H9 (cell line): ENCODE results near the gene SCCPDH. TPM values are rescaled to one million over a fixed set of nuclear protein-coding genes. Genes with fewer than 3 reads are reported as not detected.

Source experiments
- DNase-seq: peaks from one replicate; pipeline ENCODE4 v3.0.0-alpha.2; 2017
- H2AFZ ChIP-seq: one replicate; pipeline ENCODE4 v1.6.1; 2013; ENCODE audit warnings: mild to moderate bottlenecking, low read length, control low read depth, moderate library complexity
- H2AK5ac ChIP-seq: 2 replicates; pipeline ENCODE4 v1.6.1; 2013; ENCODE audit warnings: low read length, control low read depth, mixed read lengths; ENCODE audit not compliant: insufficient read length
- H2BK120ac ChIP-seq: one replicate; pipeline ENCODE4 v1.6.1; 2013; ENCODE audit warnings: low read depth, mild to moderate bottlenecking, low read length, control low read depth, inconsistent platforms; ENCODE audit not compliant: poor library complexity, severe bottlenecking
- H2BK12ac ChIP-seq: 2 replicates; pipeline ENCODE4 v1.6.1; 2013; ENCODE audit warnings: low read length, control low read depth, mixed read lengths, low read depth; ENCODE audit not compliant: insufficient read length
- H2BK15ac ChIP-seq: 2 replicates; pipeline ENCODE4 v1.6.1; 2013; ENCODE audit warnings: low read depth, low read length, control low read depth
- H2BK20ac ChIP-seq: one replicate; pipeline ENCODE4 v1.6.1; 2013; ENCODE audit warnings: low read depth, mild to moderate bottlenecking, low read length, control low read depth, inconsistent platforms; ENCODE audit not compliant: poor library complexity, severe bottlenecking
- H2BK5ac ChIP-seq: 2 replicates; pipeline ENCODE4 v1.6.1; 2013; ENCODE audit warnings: low read length, control low read depth, mixed read lengths; ENCODE audit not compliant: insufficient read length
- H3K14ac ChIP-seq: 2 replicates; pipeline ENCODE4 v1.6.1; 2013; ENCODE audit warnings: low read length, control low read depth; ENCODE audit not compliant: insufficient read depth
- H3K18ac ChIP-seq: 2 replicates; pipeline ENCODE4 v1.6.1; 2013; ENCODE audit warnings: low read depth, mild to moderate bottlenecking, mixed read lengths, low read length, control low read depth; ENCODE audit not compliant: insufficient read length
- H3K23ac ChIP-seq: 2 replicates; pipeline ENCODE4 v1.6.1; 2013; ENCODE audit warnings: low read length, control low read depth, mixed read lengths, low read depth; ENCODE audit not compliant: insufficient read length
- H3K23me2 ChIP-seq: 2 replicates; pipeline ENCODE4 v1.6.1; 2013; ENCODE audit warnings: low read depth, mild to moderate bottlenecking, mixed read lengths, low read length, control low read depth; ENCODE audit not compliant: insufficient read length, poor library complexity, severe bottlenecking
- H3K27ac ChIP-seq: 2 replicates; pipeline ENCODE4 v1.5.1; 2013; ENCODE audit warnings: low read length, control low read depth, mixed read lengths, low read depth; ENCODE audit not compliant: insufficient read length
- H3K27me3 ChIP-seq: 2 replicates; pipeline ENCODE4 v1.6.1; 2013; ENCODE audit warnings: low read length, control low read depth, inconsistent platforms; ENCODE audit not compliant: insufficient read depth
- H3K4ac ChIP-seq: 2 replicates; pipeline ENCODE4 v1.6.1; 2013; ENCODE audit warnings: low read depth, mild to moderate bottlenecking, control low read depth, inconsistent platforms, low read length, moderate library complexity
- H3K4me1 ChIP-seq: 2 replicates; pipeline ENCODE4 v1.6.1; 2013; ENCODE audit warnings: low read length, control low read depth, inconsistent platforms; ENCODE audit not compliant: insufficient read depth
- H3K4me2 ChIP-seq: 2 replicates; pipeline ENCODE4 v1.6.1; 2013; ENCODE audit warnings: low read length, control low read depth, mixed read lengths; ENCODE audit not compliant: insufficient read length, insufficient read depth
- H3K56ac ChIP-seq: 2 replicates; pipeline ENCODE4 v1.6.1; 2013; ENCODE audit warnings: low read depth, mild to moderate bottlenecking, mixed read lengths, low read length, control low read depth; ENCODE audit not compliant: insufficient read length
- H3K79me1 ChIP-seq: 2 replicates; pipeline ENCODE4 v1.6.1; 2013; ENCODE audit warnings: low read depth, mild to moderate bottlenecking, moderate library complexity, low read length, control low read depth, inconsistent platforms; ENCODE audit not compliant: insufficient read depth, poor library complexity, severe bottlenecking
- H3K79me2 ChIP-seq: 2 replicates; pipeline ENCODE4 v1.6.1; 2013; ENCODE audit warnings: low read length, control low read depth, inconsistent platforms; ENCODE audit not compliant: insufficient read depth
- H3K9ac ChIP-seq: 2 replicates; pipeline ENCODE4 v1.6.1; 2013; ENCODE audit warnings: low read length, control low read depth, mixed read lengths; ENCODE audit not compliant: insufficient read length; ENCODE audit errors: extremely low read depth
- H3K9me3 ChIP-seq: one replicate; pipeline ENCODE4 v1.6.1; 2013; ENCODE audit warnings: low read depth, low read length, inconsistent platforms; ENCODE audit not compliant: control insufficient read depth
- H3T11ph ChIP-seq: one replicate; pipeline ENCODE4 v1.6.1; 2013; ENCODE audit warnings: mild to moderate bottlenecking, low read length, control low read depth, inconsistent platforms
- H4K20me1 ChIP-seq: one replicate; pipeline ENCODE4 v1.6.1; 2013; ENCODE audit not compliant: control insufficient read depth, insufficient read length, insufficient read depth
- H4K5ac ChIP-seq: 2 replicates; pipeline ENCODE4 v1.6.1; 2013; ENCODE audit warnings: low read depth, mild to moderate bottlenecking, mixed read lengths, low read length, control low read depth; ENCODE audit not compliant: insufficient read length
- H4K8ac ChIP-seq: replicated peaks from 2 replicates; pipeline ENCODE4 v1.6.1; 2013; ENCODE audit warnings: low read length, control low read depth, mixed read lengths, low read depth; ENCODE audit not compliant: insufficient read length
- H4K91ac ChIP-seq: 2 replicates; pipeline ENCODE4 v1.6.1; 2013; ENCODE audit warnings: low read depth, mild to moderate bottlenecking, moderate library complexity, mixed read lengths, low read length, control low read depth; ENCODE audit not compliant: insufficient read length
- H3K27ac Mint-ChIP-seq, 3 experiments: 2 replicates in 2 of 3; 3 replicates in 1 of 3; pipeline ENCODE4 v1.8.0; 2020 to 2021; ENCODE audit warnings: mixed read lengths in 3 of 3, mild to moderate bottlenecking in 1 of 3, moderate library complexity in 1 of 3
- H3K27me3 Mint-ChIP-seq: 2 replicates; pipeline ENCODE4 v1.8.0; 2021; ENCODE audit warnings: low read depth, mild to moderate bottlenecking, moderate library complexity, mixed read lengths
- H3K36me3 Mint-ChIP-seq, 3 experiments: 2 replicates in 2 of 3; 3 replicates in 1 of 3; pipeline ENCODE4 v1.8.0; 2020 to 2021; ENCODE audit warnings: low read depth in 3 of 3, mixed read lengths in 3 of 3; ENCODE audit not compliant: insufficient read depth in 1 of 3
- H3K4me1 Mint-ChIP-seq, 2 experiments: 2 replicates each; pipeline ENCODE4 v1.8.0; 2020; ENCODE audit warnings: mixed read lengths in 2 of 2
- H3K4me3 Mint-ChIP-seq, 2 experiments: 2 replicates in 1 of 2; 3 replicates in 1 of 2; pipeline ENCODE4 v1.8.0; 2020 to 2021; ENCODE audit warnings: mild to moderate bottlenecking in 2 of 2, mixed read lengths in 2 of 2, moderate library complexity in 1 of 2
- H3K9me3 Mint-ChIP-seq, 2 experiments: 2 replicates in 1 of 2; 3 replicates in 1 of 2; pipeline ENCODE4 v1.8.0; 2020; ENCODE audit warnings: mild to moderate bottlenecking in 2 of 2, mixed read lengths in 2 of 2, moderate library complexity in 1 of 2
- WGBS: extraction: QIAGEN DNeasy Blood & Tissue Kit; methylation state at CpG from one replicate; pipeline ENCODE4 v1.1.7; 2013; ENCODE audit warnings: missing lambda C conversion rate, low lambda C conversion rate, mixed read lengths; ENCODE audit not compliant: insufficient read length; ENCODE audit errors: extremely low coverage; 5-methylcytosine and 5-hydroxymethylcytosine counted together
- total RNA-seq: library from RNA; stranded (reverse); gene quantifications from 2 replicates; pipeline ENCODE4 v1.2.1, GENCODE V29; 2021
- TF ChIP-seq, protein P1 (sequence below): fragments of 200-600 bp; sonication (generic); conservative IDR thresholded peaks from 3 replicates; pipeline ENCODE4 v1.8.0; 2021; ENCODE audit warnings: antibody characterized with exemption, mild to moderate bottlenecking

The SCCPDH gene
- total RNA-seq, 1 experiment from 2014 or later = 20.7 TPM

DNA sequence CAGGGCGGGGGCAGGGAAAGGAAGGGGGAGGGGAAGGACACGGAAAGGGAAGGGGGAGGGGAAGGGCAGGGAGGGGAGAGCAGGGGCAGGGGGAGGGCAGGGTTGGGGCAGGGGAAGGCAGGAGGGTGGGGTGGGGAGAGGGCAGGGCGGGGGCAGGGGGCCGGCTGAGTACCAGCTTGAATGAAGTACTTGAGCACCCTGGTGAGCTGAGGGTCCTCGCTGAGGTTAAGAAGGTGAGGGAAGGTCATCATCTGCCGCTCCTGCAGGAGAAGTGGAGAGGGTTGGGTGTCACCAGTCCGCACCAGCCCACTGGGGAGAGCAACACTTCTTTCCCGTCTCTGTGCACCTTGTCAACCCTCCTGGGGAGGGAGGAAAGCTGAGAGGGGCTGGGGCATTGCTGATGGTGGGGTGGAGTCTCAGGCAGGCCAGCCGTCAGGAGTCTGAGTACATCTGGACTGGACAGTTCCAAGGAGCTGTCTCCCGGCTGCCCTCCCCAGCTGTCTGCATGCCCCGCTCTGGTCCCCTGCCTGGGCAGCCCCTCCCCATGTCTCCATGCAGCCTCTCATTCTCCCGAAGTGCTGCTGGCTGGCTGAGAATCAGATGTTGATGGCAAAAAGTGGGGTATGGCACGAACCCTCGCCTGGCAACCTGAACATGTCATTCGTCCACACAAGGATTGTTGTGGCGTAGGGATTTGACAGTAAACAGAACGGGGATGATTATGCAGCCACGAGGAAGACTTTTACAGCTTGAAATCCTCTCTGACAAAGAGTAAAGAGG, 70.0 kb downstream of the SCCPDH start:
- Histone ChIP-seq H3K9me3 (no peaks in the 10 kb centered on the region), H4K5ac (no peak overlapping the region), H4K8ac (no peak overlapping the region), H4K91ac (no peak overlapping the region), H2BK5ac (no peak overlapping the region), H3T11ph (no peak overlapping the region), H3K79me1 (no peaks in the 10 kb centered on the region), H4K20me1 (no peaks in the 10 kb centered on the region), H2BK20ac (no peak overlapping the region), H3K4ac (no peak overlapping the region), H2AFZ (no peak overlapping the region), H3K56ac (no peak overlapping the region), H3K79me2 (no peaks in the 10 kb centered on the region), H3K23ac (no peak overlapping the region), H2BK15ac (no peak overlapping the region), H3K4me1 (peaks cover 13% of the 10 kb centered on the region; the same call in 1 of the 2 replicates), H2AK5ac (no peak overlapping the region), H3K27ac (no peak overlapping the region), H2BK12ac (no peak overlapping the region), H3K18ac (no peak overlapping the region), H3K14ac (no peak overlapping the region), H3K4me2 (no peak overlapping the region), H3K27me3 (no peaks in the 10 kb centered on the region), H2BK120ac (no peak overlapping the region), H3K9ac (no peak overlapping the region), H3K23me2 (peaks cover 6% of the 10 kb centered on the region)
- no peak for DNase-seq
- TF ChIP-seq, protein P1, sequence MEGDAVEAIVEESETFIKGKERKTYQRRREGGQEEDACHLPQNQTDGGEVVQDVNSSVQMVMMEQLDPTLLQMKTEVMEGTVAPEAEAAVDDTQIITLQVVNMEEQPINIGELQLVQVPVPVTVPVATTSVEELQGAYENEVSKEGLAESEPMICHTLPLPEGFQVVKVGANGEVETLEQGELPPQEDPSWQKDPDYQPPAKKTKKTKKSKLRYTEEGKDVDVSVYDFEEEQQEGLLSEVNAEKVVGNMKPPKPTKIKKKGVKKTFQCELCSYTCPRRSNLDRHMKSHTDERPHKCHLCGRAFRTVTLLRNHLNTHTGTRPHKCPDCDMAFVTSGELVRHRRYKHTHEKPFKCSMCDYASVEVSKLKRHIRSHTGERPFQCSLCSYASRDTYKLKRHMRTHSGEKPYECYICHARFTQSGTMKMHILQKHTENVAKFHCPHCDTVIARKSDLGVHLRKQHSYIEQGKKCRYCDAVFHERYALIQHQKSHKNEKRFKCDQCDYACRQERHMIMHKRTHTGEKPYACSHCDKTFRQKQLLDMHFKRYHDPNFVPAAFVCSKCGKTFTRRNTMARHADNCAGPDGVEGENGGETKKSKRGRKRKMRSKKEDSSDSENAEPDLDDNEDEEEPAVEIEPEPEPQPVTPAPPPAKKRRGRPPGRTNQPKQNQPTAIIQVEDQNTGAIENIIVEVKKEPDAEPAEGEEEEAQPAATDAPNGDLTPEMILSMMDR = no peak
- Mint-ChIP-seq H3K27me3 (peaks cover 5% of the 10 kb centered on the region; the same call in 1 of the 2 replicates), H3K4me3 (peak overlapping the region in 1 of 2 experiments; percentile 56; a peak in 1 of 5 replicates), H3K27ac (no peak overlapping the region; a peak in 1 of 7 replicates), H3K36me3 (peaks cover 0 to 2% (median 0%) of the 10 kb centered on the region in 3 experiments; a peak in 1 of 7 replicates), H3K4me1 (peaks cover 28 to 45% of the 10 kb centered on the region in 2 experiments), H3K9me3 (peaks cover 0 to 4% of the 10 kb centered on the region in 2 experiments; a peak in 1 of 5 replicates)
- no CpG with 5 or more reads among the region's 18 CpGs for WGBS
